ENCODE results near the gene CTNNA3. TPM values are rescaled to one million over a fixed set of nuclear protein-coding genes. Genes with fewer than 3 reads are reported as not detected.

Gene CTNNA3
- polyA plus RNA-seq, 1 experiment = not detected

GRCh38 chr10:65968437-65968836, 1727.6 kb downstream of the CTNNA3 start:
- ChIA-PET POLR2A (no interaction called here), CTCF (no interaction called here)
- H3K4me3 ChIP-seq (ENCODE audit: low read depth, low read length) = no peak overlapping the region
- H3K36me3 ChIP-seq (ENCODE audit: control insufficient read depth, insufficient read depth, low read length) = no peaks in the 10 kb centered on the region
- no peak for DNase-seq (ENCODE audit: low read depth)
- TF ChIP-seq, protein P1, sequence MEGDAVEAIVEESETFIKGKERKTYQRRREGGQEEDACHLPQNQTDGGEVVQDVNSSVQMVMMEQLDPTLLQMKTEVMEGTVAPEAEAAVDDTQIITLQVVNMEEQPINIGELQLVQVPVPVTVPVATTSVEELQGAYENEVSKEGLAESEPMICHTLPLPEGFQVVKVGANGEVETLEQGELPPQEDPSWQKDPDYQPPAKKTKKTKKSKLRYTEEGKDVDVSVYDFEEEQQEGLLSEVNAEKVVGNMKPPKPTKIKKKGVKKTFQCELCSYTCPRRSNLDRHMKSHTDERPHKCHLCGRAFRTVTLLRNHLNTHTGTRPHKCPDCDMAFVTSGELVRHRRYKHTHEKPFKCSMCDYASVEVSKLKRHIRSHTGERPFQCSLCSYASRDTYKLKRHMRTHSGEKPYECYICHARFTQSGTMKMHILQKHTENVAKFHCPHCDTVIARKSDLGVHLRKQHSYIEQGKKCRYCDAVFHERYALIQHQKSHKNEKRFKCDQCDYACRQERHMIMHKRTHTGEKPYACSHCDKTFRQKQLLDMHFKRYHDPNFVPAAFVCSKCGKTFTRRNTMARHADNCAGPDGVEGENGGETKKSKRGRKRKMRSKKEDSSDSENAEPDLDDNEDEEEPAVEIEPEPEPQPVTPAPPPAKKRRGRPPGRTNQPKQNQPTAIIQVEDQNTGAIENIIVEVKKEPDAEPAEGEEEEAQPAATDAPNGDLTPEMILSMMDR (IDR thresholded peaks at IDR 0.05; ENCODE audit: insufficient read depth, low read depth, low read length) = no peak
- no peaks in the 10 kb centered on the region for H3K27me3 ChIP-seq (ENCODE audit: control insufficient read depth, insufficient read depth, low read length)

- DNase-seq (ENCODE audit: low read depth) = no peak
- Histone ChIP-seq H3K36me3 (ENCODE audit: control insufficient read depth, insufficient read depth, low read length) (no peaks in the 10 kb centered on the region), H3K4me3 (ENCODE audit: low read depth, low read length) (no peak overlapping the region), H3K27me3 (ENCODE audit: control insufficient read depth, insufficient read depth, low read length) (no peaks in the 10 kb centered on the region)
- TF ChIP-seq, protein P1 (IDR thresholded peaks at IDR 0.05; ENCODE audit: insufficient read depth, low read depth, low read length) = no peak
- ChIA-PET POLR2A (no interaction called here), CTCF (no interaction called here)
Observed at GRCh38 chr10:65964205-65964604, 1731.8 kb downstream of the CTNNA3 start.

DNA sequence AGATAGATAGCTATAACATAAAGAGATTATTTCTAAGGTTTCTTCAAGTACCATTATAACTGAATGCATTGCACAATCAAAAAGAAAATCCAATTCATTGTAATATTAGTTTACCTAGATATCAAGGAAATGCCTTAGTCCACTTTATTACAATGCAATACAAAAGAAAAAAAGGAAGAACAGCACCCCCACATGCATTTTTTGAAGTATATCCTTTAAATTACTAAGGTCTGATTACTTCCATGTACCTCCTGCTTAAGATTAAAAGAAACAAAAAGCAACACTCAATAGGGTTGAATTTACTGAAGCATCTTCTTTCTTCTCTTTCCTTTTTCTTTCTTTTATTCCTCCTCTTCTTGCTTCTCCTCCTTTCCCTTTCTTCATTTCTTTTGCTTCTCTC, 1743.9 kb downstream of the CTNNA3 start:
- no peak for DNase-seq (ENCODE audit: low read depth)
- no peaks in the 10 kb centered on the region for H3K27me3 ChIP-seq (ENCODE audit: control insufficient read depth, insufficient read depth, low read length)
- H3K36me3 ChIP-seq (ENCODE audit: control insufficient read depth, insufficient read depth, low read length) = no peaks in the 10 kb centered on the region
- TF ChIP-seq, protein P1 (IDR thresholded peaks at IDR 0.05; ENCODE audit: insufficient read depth, low read depth, low read length) = no peak
- CTCF ChIA-PET = no interaction called here
- no peak overlapping the region for H3K4me3 ChIP-seq (ENCODE audit: low read depth, low read length)
- POLR2A ChIA-PET = no interaction called here

GRCh38 chr10:65950075-65950474, 1745.9 kb downstream of the CTNNA3 start:
- H3K4me3 ChIP-seq (ENCODE audit: low read depth, low read length) = no peak overlapping the region
- H3K36me3 ChIP-seq (ENCODE audit: control insufficient read depth, insufficient read depth, low read length) = no peaks in the 10 kb centered on the region
- DNase-seq (ENCODE audit: low read depth) = no peak
- POLR2A ChIA-PET = no interaction called here
- TF ChIP-seq, protein P1 (IDR thresholded peaks at IDR 0.05; ENCODE audit: insufficient read depth, low read depth, low read length) = no peak
- CTCF ChIA-PET = interaction anchor here (1.0 kb wide), 1 partner anchor 38 kb away, joined by 3 read pairs; no protein-coding TSS in a partner anchor
- H3K27me3 ChIP-seq (ENCODE audit: control insufficient read depth, insufficient read depth, low read length) = no peaks in the 10 kb centered on the region

DNA sequence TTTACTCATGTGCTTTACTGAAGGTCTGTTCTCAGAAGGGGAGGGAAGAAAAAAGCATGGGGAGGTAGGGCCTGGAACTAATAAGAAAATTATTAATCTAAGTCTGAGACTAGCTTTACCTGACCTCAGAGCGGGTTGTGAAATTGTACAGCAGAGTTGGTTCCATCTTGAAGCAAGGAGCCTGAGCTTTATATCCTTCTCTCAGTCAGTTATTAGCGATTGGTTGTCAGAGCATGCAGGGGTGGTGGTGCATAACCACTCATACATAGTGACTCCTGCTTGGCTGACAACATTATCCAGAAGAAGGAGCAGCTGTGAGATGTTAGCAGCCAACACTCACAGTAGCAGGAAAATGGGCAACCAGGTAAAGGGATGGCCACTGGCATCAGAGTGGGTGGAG, 1746.5 kb downstream of the CTNNA3 start:
- no peak for DNase-seq (ENCODE audit: low read depth)
- Histone ChIP-seq H3K36me3 (ENCODE audit: control insufficient read depth, insufficient read depth, low read length) (no peaks in the 10 kb centered on the region), H3K4me3 (ENCODE audit: low read depth, low read length) (no peak overlapping the region), H3K27me3 (ENCODE audit: control insufficient read depth, insufficient read depth, low read length) (no peaks in the 10 kb centered on the region)
- TF ChIP-seq, protein P1 (IDR thresholded peaks at IDR 0.05; ENCODE audit: insufficient read depth, low read depth, low read length) = no peak
- CTCF ChIA-PET = no interaction called here
- POLR2A ChIA-PET = no interaction called here

Data from BJ (cell line).